Progenitor cell of endocrine pancreas (in vitro differentiated cells): ENCODE data around the gene PPP1R36. TPM values are rescaled to one million over a fixed set of nuclear protein-coding genes. Genes with fewer than 3 reads are reported as not detected.

Experiments used
- DNase-seq: peaks from one replicate; pipeline ENCODE4 v3.0.0; 2021; ENCODE audit warnings: low spot score; ENCODE audit not compliant: unreplicated experiment
- H3K27ac Mint-ChIP-seq: 2 replicates; pipeline ENCODE4 v1.8.0; 2021; ENCODE audit warnings: mild to moderate bottlenecking, moderate library complexity, mixed read lengths
- H3K27me3 Mint-ChIP-seq: 2 replicates; pipeline ENCODE4 v1.8.0; 2021; ENCODE audit warnings: mixed read lengths
- H3K36me3 Mint-ChIP-seq: 2 replicates; pipeline ENCODE4 v1.8.0; 2022; ENCODE audit warnings: mixed read lengths; ENCODE audit not compliant: insufficient read depth
- H3K4me1 Mint-ChIP-seq: 2 replicates; pipeline ENCODE4 v1.8.0; 2021; ENCODE audit warnings: low read depth, mixed read lengths
- H3K4me3 Mint-ChIP-seq: 2 replicates; pipeline ENCODE4 v1.8.0; 2021; ENCODE audit warnings: low read depth, mild to moderate bottlenecking, moderate library complexity, mixed read lengths
- H3K9me3 Mint-ChIP-seq: 2 replicates; pipeline ENCODE4 v1.8.0; 2021; ENCODE audit warnings: low read depth, mixed read lengths
- total RNA-seq: library from RNA; stranded (reverse); gene quantifications from 2 replicates; pipeline ENCODE4 v1.2.1, GENCODE V29; 2021
- TF ChIP-seq, protein P1 (sequence below): fragments of 200-600 bp; sonication (generic); IDR thresholded peaks from one replicate; pipeline ENCODE4 v1.5.0; 2021; ENCODE audit warnings: antibody characterized with exemption, mild to moderate bottlenecking; ENCODE audit not compliant: unreplicated experiment

Gene PPP1R36
- total RNA-seq, 1 donor from 2014 or later: 0.79 TPM

- TF ChIP-seq, protein P1, sequence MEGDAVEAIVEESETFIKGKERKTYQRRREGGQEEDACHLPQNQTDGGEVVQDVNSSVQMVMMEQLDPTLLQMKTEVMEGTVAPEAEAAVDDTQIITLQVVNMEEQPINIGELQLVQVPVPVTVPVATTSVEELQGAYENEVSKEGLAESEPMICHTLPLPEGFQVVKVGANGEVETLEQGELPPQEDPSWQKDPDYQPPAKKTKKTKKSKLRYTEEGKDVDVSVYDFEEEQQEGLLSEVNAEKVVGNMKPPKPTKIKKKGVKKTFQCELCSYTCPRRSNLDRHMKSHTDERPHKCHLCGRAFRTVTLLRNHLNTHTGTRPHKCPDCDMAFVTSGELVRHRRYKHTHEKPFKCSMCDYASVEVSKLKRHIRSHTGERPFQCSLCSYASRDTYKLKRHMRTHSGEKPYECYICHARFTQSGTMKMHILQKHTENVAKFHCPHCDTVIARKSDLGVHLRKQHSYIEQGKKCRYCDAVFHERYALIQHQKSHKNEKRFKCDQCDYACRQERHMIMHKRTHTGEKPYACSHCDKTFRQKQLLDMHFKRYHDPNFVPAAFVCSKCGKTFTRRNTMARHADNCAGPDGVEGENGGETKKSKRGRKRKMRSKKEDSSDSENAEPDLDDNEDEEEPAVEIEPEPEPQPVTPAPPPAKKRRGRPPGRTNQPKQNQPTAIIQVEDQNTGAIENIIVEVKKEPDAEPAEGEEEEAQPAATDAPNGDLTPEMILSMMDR: no peak
- no peaks in the 10 kb centered on the region for H3K4me1 Mint-ChIP-seq
- no peaks in the 10 kb centered on the region for H3K27me3 Mint-ChIP-seq
- H3K4me3 Mint-ChIP-seq: no peak overlapping the region
- no peaks in the 10 kb centered on the region for H3K36me3 Mint-ChIP-seq
- H3K27ac Mint-ChIP-seq: no peak overlapping the region
- no peak for DNase-seq
- no peaks in the 10 kb centered on the region for H3K9me3 Mint-ChIP-seq
These were observed 24.8 kb downstream of the PPP1R36 start for GRCh38 chr14:64574371-64575107.

DNA sequence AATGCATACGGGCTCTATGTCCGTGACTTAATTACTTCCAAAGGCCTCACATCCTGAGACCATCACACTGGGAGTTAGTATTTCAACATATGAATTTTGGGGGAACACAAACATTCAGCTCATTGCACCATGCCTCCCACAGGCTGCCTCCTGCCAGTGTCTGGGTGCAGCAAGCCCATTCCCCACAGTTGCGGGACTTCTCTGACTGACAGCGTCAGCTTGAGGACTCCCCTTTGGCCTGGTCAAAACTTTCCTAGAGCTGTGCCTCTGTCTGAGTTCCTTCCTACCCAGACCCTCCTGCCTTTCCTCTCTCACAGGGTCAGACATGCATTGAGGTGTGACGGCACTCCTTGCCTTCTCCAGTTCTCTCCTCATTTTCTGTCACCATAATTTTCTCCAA, 27.4 kb downstream of the PPP1R36 start:
- H3K27me3 Mint-ChIP-seq: no peaks in the 10 kb centered on the region
- TF ChIP-seq, protein P1: no peak

DNA sequence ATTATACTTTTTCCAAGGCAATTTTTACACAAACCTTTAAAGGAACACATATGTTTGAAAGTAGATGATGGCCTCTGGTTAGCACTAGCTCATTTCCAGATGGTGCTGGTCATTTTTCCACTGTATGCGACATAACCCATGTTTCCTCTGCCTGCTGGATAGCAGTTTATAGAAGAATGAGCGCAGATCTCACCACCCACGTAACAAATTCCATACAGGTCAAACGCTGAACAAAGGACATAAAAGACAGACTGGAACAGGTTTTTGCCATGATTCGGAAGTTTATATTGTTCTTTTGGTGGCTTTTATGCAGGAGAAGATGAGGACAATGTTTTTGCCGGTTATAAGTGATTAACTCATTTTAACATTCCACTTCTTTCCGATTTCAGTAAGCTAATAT, 30.7 kb downstream of the PPP1R36 start:
- no peak overlapping the region for H3K4me3 Mint-ChIP-seq
- no peak for DNase-seq
- H3K27me3 Mint-ChIP-seq: no peaks in the 10 kb centered on the region
- TF ChIP-seq, protein P1: no peak
- no peak overlapping the region for H3K27ac Mint-ChIP-seq
- H3K36me3 Mint-ChIP-seq: no peaks in the 10 kb centered on the region
- H3K9me3 Mint-ChIP-seq: no peaks in the 10 kb centered on the region
- peaks cover 12% of the 10 kb centered on the region for H3K4me1 Mint-ChIP-seq

More for the DNA sequence above, 27.4 kb downstream of the PPP1R36 start:
- H3K9me3 Mint-ChIP-seq: no peaks in the 10 kb centered on the region
- no peaks in the 10 kb centered on the region for H3K36me3 Mint-ChIP-seq
- H3K4me1 Mint-ChIP-seq: peaks cover 12% of the 10 kb centered on the region
- no peak overlapping the region for H3K27ac Mint-ChIP-seq
- no peak for DNase-seq
- no peak overlapping the region for H3K4me3 Mint-ChIP-seq

DNA sequence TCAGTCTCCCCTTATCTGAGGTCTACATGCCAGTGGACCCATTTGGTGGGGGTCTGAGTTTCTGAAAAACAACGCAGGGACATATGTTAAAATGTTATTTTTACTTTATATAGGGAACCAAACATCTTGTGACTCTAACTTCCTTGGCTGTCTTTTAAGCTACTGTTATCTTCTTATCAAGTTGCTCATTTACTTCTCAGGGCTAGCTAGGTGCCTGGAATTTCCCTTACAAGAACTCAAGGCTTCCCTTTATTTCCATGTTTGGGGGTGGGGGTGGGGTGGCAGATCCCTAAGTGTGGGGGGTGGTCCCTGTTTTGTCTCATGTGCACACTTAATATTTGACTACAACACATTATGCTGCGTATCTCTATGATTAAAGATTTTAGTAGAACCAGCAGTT, 31.6 kb downstream of the PPP1R36 start:
- TF ChIP-seq, protein P1: no peak
- Mint-ChIP-seq H3K27me3 (no peaks in the 10 kb centered on the region), H3K36me3 (no peaks in the 10 kb centered on the region), H3K9me3 (no peaks in the 10 kb centered on the region), H3K4me1 (peaks cover 14% of the 10 kb centered on the region), H3K27ac (no peak overlapping the region), H3K4me3 (no peak overlapping the region)
- no peak for DNase-seq

GRCh38 chr14:64581817-64582216, 32.1 kb downstream of the PPP1R36 start:
- no peak overlapping the region for H3K27ac Mint-ChIP-seq
- no peak overlapping the region for H3K4me3 Mint-ChIP-seq
- no peak for DNase-seq
- TF ChIP-seq, protein P1: no peak
- H3K36me3 Mint-ChIP-seq: no peaks in the 10 kb centered on the region
- H3K4me1 Mint-ChIP-seq: peaks cover 16% of the 10 kb centered on the region
- H3K27me3 Mint-ChIP-seq: no peaks in the 10 kb centered on the region
- H3K9me3 Mint-ChIP-seq: no peaks in the 10 kb centered on the region
